Measurements from ENCODE around the gene FOXRED2.

GRCh38 chr22:36449596-36450175 is 57.2 kb downstream of the FOXRED2 start:
- TF ChIP-seq POLR2A (IDR thresholded peaks at IDR 0.05; ENCODE audit: borderline replicate concordance, extremely low read depth, insufficient read depth, insufficient read length) (no peak), CBX3 (IDR thresholded peaks at IDR 0.05; ENCODE audit: low read depth) (no peak), CTCF (IDR thresholded peaks at IDR 0.05 in 2 of 3, conservative IDR thresholded peaks at IDR 0.05 in 1 of 3; ENCODE audit: borderline replicate concordance in 1 of 3, insufficient read depth in 1 of 3, low read depth in 2 of 3, low read length in 2 of 3) (no peak), EZH2 (IDR thresholded peaks at IDR 0.05) (no peak)
